Measurements from ENCODE around the gene PRR3.

PRR3 gene

GRCh38 chr6:30612213-30612612, 55.1 kb downstream of the PRR3 start:
- Mint-ChIP-seq H3K4me3 (no peak overlapping the region), H3K4me1 (peaks cover 79% of the 10 kb centered on the region), H3K36me3 (ENCODE audit: insufficient read depth) (peaks cover 66% of the 10 kb centered on the region), H3K27ac (ENCODE audit: low read depth) (peak overlapping the region; percentile 87), H3K9me3 (no peaks in the 10 kb centered on the region), H3K27me3 (no peaks in the 10 kb centered on the region)
- DNase-seq (ENCODE audit: low spot score in 2 of 2) (no peak), ATAC-seq (replicated peaks; ENCODE audit: extremely low read depth, poor library complexity, severe bottlenecking) (no peak)

DNA sequence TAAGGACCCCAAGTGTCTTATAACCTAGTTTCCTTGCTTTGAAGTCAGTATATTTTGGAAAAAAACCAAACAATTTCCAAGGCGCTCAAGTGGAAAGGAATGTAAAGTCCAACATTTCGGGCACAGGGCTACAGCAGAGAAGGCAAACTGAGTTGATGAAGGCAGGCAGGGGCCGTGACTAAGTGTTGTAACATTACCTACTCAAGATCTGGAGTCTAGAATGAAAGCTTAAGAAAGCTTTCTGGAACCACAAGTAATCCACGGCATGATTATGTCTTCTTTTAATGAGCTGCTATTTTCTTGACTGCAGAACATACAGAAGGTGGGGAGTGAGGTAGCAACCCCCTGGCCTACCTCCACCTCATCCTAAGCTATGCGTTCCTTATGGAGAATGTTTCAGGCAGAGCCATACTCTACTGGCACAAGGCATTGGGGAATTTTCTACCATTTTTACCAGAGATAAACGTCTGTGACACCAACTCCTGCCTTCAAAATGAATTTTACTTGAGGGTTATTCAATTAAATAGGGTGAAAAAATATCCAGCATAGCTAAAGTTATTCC, 55.7 kb downstream of the PRR3 start:
- Mint-ChIP-seq H3K4me3 (no peak overlapping the region), H3K9me3 (no peaks in the 10 kb centered on the region), H3K36me3 (ENCODE audit: insufficient read depth) (peaks cover 66% of the 10 kb centered on the region), H3K4me1 (peaks cover 75% of the 10 kb centered on the region), H3K27ac (ENCODE audit: low read depth) (peak overlapping the region; percentile 99), H3K27me3 (no peaks in the 10 kb centered on the region)
- ATAC-seq (replicated peaks; ENCODE audit: extremely low read depth, poor library complexity, severe bottlenecking) (no peak), DNase-seq (ENCODE audit: low spot score in 2 of 2) (no peak)

Measured in central memory CD8-positive, alpha-beta T cell (primary cell).